SU-DHL-6 (cell line): ENCODE measurements around the gene CYP4A22.
"Not testable (repeated sequence)": the region's sequence is repeated elsewhere in the genome, so short reads cannot be mapped to it uniquely, and the experiment has no call there.

Experiments
- CTCF ChIP-seq: fragments of 200-600 bp; sonication (generic); IDR thresholded peaks from one replicate; pipeline ENCODE4 v1.5.1; 2017; ENCODE audit warnings: antibody characterized with exemption, mild to moderate bottlenecking, low read length, moderate library complexity; ENCODE audit not compliant: insufficient read depth, poor library complexity, severe bottlenecking
- EZH2phosphoT487 ChIP-seq: fragments of 200-600 bp; sonication (generic), shearing (Covaris generic); conservative IDR thresholded peaks from 2 replicates; pipeline ENCODE4 v1.6.1; 2018; ENCODE audit warnings: mild to moderate bottlenecking, antibody characterized with exemption, low read length, moderate library complexity, mixed read lengths

GRCh38 chr1:47149162-47149561, 11.9 kb downstream of the CYP4A22 start:
- TF ChIP-seq CTCF, EZH2phosphoT487: not testable (repeated sequence)
